HG03095 (cell line): ENCODE data around the gene CTIF.
"Not testable (repeated sequence)": the region's sequence is repeated elsewhere in the genome, so short reads cannot be mapped to it uniquely, and the experiment has no call there.

Source experiments
- ATAC-seq: cut with Tn5 transposase; IDR thresholded peaks from one replicate; pipeline ENCODE4 v1.9.1; 2021; ENCODE audit warnings: moderate library complexity; ENCODE audit not compliant: unreplicated experiment

The CTIF gene

GRCh38 chr18:48538531-48539405 is at the start of gene CTIF:
Gene CTIF, plus strand, starts transcription at chr18:48539031. Its CDS starts 80,535 bp downstream, at chr18:48619566.
- peak; percentile 80 for ATAC-seq

GRCh38 chr18:48490641-48491293 is 48.1 kb upstream of the CTIF start:
- no peak for ATAC-seq

GRCh38 chr18:48492880-48493279 is 46.0 kb upstream of the CTIF start:
- no peak for ATAC-seq

- ATAC-seq: no peak
Measured at GRCh38 chr18:48493434-48494230, 45.2 kb upstream of the CTIF start.

GRCh38 chr18:48497863-48498262 is 41.0 kb upstream of the CTIF start:
- ATAC-seq: no peak

- no peak for ATAC-seq
Measured at GRCh38 chr18:48500517-48500916, 38.3 kb upstream of the CTIF start.

- no peak for ATAC-seq
Measured at GRCh38 chr18:48502906-48503305, 35.9 kb upstream of the CTIF start.

- no peak for ATAC-seq
Measured at GRCh38 chr18:48504819-48505218, 34.0 kb upstream of the CTIF start.

GRCh38 chr18:48506983-48507568 is 31.8 kb upstream of the CTIF start:
- ATAC-seq: not testable (repeated sequence)

GRCh38 chr18:48512498-48512897 is 26.3 kb upstream of the CTIF start:
- not testable (repeated sequence) for ATAC-seq

GRCh38 chr18:48514786-48515185 is 24.0 kb upstream of the CTIF start:
- ATAC-seq: no peak

GRCh38 chr18:48517048-48517447 is 21.8 kb upstream of the CTIF start:
- ATAC-seq: no peak

GRCh38 chr18:48519431-48520100 is 19.3 kb upstream of the CTIF start:
- ATAC-seq: no peak

GRCh38 chr18:48521723-48522122 is 17.1 kb upstream of the CTIF start:
- ATAC-seq: no peak

GRCh38 chr18:48525671-48526070 is 13.2 kb upstream of the CTIF start:
- ATAC-seq: no peak

GRCh38 chr18:48527461-48527860 is 11.4 kb upstream of the CTIF start:
- ATAC-seq: no peak

- no peak for ATAC-seq
Measured at GRCh38 chr18:48528861-48529260, 10.0 kb upstream of the CTIF start.

- ATAC-seq: no peak
Measured at GRCh38 chr18:48529796-48530195, 9.0 kb upstream of the CTIF start.

GRCh38 chr18:48530399-48531081 is 8.3 kb upstream of the CTIF start:
- no peak for ATAC-seq

GRCh38 chr18:48531082-48531403 is 7.8 kb upstream of the CTIF start:
- ATAC-seq: no peak
